HG02884 (cell line): ENCODE data around the gene PRKG2.
"Not testable (repeated sequence)": the region's sequence is repeated elsewhere in the genome, so short reads cannot be mapped to it uniquely, and the experiment has no call there.

ENCODE experiments used
- ATAC-seq: cut with Tn5 transposase; IDR thresholded peaks from one replicate; pipeline ENCODE4 v1.9.1; 2021; ENCODE audit warnings: mild to moderate bottlenecking, moderate library complexity; ENCODE audit not compliant: unreplicated experiment

Gene PRKG2, protein sequence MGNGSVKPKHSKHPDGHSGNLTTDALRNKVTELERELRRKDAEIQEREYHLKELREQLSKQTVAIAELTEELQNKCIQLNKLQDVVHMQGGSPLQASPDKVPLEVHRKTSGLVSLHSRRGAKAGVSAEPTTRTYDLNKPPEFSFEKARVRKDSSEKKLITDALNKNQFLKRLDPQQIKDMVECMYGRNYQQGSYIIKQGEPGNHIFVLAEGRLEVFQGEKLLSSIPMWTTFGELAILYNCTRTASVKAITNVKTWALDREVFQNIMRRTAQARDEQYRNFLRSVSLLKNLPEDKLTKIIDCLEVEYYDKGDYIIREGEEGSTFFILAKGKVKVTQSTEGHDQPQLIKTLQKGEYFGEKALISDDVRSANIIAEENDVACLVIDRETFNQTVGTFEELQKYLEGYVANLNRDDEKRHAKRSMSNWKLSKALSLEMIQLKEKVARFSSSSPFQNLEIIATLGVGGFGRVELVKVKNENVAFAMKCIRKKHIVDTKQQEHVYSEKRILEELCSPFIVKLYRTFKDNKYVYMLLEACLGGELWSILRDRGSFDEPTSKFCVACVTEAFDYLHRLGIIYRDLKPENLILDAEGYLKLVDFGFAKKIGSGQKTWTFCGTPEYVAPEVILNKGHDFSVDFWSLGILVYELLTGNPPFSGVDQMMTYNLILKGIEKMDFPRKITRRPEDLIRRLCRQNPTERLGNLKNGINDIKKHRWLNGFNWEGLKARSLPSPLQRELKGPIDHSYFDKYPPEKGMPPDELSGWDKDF

DNA sequence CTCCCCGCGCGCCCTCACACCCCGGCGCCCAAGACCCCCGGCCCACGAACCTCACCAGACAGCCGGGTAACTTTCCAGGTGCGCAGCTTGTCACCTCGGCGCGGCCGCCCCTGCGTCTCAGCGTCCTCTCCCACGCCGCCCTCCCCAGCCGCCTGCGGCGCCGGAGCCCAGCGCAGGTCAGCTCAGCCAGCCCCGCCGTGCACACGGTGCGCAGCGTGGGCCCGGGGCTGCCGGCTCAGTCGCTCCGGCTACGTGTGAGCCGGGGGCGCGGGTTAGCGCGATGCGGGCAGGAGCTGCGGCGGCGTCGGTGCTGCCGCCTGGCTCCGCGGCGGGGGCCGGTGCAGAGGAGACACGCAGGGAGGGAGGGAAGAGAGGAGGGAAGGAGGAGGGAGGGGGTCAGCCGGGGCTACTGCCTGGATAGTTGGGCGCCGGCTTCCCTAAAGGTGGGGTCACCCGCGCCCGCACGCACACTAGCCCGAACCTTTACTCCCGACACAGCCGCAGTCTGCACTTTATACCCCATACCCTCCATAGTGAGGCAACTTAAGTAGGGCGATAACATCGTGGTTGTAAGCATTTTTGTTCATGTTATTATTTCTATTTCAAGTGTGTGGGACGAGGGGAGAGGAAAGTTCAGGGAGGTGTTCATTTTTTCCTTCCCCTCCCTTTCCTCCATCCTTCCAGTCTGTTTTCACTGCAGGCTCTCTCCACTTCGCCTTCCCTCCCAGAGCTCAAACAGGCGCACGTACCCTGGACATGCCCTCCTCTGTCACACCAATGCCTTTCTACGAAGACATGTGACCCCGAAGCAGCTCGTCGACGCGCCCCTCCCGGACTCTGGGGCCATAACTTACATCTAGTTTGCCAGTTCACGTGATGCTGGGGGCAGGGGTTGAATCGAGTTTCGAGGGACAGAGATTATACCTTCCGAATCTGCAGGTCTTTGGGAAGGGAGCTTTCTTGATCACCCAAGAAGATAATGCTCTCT is at the start of gene PRKG2:
TSS of gene PRKG2 (minus strand) at position 342 of the 988 bp plus-strand sequence. CDS start 10,175 bp downstream, outside the sequence.
- no peak for ATAC-seq

DNA sequence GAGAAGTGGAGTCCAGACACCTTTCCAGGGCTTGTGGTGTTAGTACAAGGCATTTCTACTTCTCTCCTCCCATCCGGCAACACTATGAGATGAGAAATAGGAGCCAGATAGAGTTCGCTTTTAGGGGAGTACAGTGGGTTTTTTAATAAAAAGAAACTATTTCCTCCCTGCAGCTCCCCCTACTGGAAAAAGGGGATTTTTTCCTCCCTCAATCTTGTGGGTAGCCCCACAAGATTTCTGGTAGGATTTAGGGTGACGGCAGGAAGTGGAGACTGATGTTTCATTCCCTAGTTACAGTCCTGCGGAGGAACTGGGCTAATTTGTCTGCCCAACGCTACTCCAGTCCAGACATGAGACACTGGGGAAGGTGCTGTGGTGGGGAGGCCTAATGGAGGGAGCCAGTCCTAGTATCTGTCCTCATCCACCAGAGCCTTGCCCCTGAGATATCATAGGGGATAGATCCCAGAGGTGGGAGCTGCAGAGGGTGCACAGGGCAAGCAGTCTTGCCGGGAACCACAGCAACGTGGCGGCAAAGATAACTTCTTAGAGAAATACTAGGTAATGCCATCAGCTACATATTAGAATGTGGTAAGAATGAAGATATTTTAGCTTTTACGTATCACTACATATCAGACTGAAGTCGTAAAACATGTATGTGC is 45.5 kb upstream of the PRKG2 start:
- no peak for ATAC-seq

DNA sequence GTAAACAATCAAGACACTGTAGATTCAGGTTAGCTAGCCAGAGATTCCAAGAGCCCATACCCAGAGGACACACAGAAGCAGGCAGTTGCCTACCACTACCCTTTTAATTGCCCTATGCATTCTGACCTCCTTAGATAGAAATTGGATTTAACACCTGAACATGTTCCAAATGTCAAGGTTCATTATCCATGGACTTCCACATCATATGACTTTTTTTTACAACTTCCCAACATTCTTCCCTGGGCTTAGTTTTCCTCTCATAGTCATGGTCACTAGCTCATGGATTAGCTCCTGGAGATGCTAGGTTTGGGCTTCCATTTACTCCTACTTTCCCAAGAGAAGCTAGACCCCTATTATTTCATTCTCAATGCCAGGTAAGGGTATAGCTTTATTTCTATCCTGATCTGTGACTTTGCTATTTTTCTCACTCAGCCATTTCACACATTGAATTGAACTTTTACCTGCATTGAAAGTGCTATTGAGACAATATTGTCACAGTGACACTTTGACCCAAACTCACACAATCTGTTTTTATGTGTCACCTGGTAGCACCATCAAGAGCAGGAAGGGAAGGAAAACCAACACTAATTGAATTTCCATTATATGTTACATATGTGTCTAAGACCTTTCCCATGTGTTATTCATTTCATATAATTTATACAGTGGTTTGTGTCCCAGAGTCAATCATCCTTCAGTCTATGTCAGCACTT is 44.0 kb upstream of the PRKG2 start:
- ATAC-seq = no peak

DNA sequence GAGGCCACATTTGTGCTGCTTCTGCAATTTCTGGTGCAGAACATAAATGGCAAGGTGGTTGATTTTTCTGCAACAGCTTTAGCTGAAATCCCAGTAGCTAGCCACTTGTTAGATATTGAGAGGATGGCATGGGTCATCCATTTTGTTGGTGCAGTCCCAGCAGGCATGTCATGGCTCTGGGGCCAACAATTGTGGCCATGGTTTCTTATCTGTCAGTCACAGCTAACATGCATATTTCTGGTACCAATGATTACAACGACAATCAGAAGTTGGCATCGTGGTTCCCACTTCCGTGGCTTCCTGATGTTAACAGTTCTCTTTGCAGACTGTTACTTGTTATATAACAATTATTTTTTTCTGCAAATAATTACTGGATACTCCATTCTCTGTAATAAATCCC is 42.8 kb upstream of the PRKG2 start:
- ATAC-seq = no peak

DNA sequence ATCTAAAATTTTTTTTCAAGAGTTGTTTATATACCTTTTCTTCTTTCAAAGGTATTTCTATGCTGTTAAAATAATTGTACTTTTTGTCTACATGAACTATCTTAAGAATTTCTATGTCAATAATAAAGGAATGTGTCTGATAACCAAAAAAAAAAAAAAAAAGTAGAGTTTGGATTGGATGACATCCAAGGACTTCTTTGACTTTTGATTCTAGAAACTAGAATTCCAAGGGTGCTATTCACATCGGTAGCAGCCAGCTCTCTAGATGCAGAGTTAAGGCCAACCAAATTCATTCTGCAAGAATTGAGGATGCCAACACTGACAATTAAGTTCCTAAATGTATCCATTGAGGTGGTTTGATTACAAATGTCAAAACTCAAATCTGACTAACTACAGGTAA is 42.0 kb upstream of the PRKG2 start:
- ATAC-seq = no peak

DNA sequence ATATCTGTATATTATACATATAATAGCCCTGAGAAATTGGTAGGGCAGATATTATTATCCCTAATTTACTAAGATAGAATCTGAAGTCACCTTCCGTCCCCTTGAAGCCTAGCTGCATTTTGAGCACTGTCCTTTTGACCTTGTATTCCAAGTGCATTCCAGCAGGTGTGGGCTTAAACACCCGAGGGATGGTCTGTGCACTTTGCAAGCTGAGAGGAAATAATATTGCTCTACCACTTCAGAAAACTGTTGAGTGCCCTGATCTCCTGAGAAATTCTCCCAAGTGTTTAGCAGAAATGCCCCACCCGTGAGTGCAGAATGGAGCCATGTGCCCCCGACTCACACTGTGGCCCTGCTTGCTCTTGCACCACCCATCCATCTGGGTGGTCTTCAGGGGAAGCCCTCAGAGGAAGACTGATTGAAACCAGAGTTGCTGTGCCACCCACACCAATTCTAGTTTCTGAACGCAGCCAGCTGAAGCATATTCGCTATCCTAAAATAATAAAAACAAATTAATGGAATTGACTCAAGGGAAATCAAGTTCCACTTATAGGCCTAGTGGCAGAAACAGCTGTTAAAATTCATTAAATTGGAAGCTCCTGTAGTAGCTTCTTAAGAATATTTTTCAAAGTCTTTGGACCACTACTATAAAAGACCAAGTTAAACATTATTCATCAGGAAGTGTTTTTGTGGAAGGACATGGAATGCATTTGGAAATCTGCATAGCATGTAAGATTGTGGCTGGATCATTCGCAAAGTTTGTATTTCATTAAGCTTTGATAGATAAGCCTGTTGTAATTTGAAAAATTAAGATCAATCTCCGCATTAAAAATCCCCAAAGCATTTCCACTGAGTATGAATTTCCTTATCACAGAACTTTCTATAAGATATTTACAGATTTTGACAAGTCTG is 41.3 kb upstream of the PRKG2 start:
- no peak for ATAC-seq

DNA sequence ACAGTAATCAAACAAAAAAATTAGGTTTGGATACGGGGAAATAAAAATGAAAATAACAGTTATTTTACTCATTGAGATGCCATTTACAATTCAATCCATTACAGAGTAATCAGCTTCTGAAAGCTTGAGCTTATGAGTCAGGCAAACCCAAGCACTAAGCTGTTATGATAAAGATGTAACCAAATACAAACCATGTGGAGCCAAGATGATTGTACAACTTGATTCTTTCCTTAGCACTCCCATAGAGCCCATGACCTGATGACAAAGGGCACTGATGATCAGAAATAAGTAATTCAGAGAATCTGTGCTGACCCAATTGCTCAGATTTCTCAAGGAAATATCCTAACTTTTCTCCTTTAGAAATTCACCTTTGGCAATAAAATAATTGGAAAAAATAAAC is 40.5 kb upstream of the PRKG2 start:
- no peak for ATAC-seq

DNA sequence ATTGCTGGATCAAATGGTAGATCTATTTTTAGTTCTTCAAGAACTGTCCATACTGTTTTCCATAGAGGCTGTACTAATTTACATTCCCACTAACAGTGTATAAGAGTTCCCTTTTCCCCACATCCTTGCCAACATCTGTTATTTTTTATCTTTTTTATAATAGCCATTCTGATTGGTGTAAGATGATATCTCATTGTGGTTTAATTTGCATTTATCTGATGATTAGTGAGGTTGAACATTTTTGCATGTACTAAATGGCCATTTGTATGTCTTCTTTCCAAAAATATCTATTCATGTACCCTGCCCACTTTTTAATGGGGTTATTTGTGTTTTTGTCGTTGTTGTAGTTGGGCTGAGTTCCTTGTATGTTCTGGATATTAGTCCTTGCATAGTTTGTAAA is 35.4 kb upstream of the PRKG2 start:
- no peak for ATAC-seq

DNA sequence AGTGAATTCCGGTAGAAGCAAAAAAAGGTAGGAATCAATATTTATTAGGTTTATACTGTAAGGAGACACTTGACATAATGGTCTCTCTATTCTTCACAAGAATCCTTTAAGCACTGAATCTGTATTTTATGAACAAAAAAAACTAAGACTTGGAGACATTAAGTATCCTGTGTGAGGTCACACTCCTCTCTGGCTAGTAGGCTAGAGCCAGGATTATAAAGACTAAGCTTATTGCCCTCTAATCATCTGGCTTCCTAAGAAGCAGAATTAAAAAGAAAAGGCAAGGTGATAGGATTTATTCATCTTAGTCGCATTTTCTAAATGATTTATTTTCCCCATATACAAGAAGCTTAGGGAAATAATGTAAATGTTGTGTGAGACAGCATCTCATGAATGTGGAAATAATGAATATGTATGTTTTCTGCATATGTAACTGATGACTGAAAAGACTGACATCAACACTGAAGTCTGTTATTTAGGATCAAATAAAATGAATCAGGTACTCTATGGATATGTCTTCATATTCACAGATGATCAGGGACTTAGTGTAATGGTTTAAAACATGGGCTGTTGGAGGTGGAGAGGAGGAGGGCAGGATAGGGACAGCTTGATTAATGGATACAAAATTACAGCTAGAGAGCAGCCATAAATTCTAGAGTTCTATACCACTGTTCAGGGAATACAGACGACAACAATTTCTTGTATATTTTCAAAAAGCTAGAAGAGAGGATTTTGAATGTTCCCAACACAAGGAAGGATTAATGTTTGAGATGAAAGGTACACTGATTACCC is 30.4 kb upstream of the PRKG2 start:
- no peak for ATAC-seq

DNA sequence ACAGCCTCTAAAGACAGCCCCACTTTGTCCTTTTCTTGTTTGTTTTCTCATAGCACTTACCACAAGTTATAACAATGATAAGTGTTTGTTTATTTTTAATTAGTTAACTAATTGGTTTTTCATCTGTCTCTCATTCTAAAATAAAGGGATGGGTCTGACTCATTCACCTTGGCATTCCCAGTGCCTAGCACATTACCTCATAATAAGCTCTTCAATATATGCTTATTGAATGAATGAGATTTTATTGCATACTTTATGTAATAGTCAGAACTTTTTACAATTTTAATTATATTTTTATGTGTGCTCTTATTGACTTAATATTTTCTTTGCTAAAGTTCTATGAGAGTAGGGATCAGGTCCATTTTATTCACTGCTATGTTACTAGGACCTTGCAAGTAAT is 22.8 kb upstream of the PRKG2 start:
- ATAC-seq = no peak

DNA sequence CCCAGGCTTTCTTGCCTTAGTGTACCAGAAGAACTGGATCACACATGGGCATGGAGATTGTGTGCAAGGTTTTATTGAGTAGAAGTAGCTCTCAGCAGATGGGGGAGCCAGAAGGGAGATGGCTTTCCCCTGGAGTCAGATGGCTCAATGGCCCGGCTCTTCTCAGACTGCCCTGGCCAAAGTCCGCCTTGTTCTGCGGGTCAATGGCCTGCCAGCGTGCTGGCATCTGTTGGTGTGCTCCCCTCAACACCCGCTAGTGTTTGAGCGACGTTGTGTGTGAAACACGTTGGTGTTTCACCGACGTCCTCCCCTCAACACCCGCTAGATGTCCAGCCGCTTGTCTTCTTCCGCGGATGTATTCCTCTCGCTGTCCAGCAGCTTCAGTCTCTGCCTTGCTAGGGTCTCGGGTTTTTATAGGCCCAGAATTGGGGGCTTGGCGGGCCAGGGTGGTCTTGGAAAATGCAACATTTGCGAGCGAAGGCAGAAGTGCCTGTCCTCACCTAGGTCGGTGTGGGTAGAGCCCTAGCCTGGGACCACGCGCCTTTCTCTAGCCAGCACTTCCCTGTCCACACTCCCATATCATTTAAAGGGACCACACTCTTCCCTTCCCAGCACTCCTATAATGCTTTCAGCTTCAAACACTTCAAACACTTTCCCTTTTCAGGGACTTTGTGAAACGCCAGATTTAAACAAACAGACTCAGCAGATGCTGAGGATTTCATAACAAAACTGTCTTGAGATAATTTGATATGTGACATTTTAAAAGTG is 21.1 kb upstream of the PRKG2 start:
- no peak for ATAC-seq

DNA sequence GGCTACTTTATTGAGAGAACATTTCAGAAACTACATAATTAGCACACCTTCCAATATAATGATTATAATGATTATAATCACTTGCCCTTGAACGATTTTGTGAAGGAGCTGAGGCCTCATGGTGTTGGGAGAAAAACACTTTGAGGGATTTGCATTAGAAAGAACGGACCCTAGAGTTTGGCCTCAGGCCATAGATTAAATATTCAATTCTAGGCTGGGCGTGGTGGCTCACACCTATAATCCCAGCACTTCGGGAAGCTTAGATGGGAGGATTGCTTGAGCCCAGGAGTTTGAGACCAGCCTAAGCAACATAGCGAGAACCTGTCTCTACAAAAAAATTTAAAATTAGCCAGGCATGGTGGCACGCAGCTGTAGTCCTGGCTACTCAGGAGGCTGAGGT is 12.9 kb upstream of the PRKG2 start:
- no peak for ATAC-seq

DNA sequence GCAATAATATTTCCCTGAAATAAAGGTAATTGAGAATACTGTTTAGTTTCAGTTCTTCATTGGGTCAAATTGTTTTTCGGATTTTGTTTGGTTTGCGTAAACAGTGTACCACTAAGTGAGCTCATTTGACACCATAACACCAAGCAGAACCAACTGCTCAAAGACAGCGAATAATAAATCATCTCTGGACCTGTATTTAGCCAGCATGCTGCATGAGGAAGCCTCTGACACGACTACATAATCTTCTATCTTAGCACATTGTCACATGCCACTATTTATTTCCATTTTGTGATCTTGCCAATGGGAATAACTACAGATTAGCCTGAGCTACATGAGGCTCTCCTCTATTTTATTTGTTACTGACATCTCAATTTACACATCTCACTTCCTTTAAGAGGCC is 12.1 kb upstream of the PRKG2 start:
- ATAC-seq = no peak

DNA sequence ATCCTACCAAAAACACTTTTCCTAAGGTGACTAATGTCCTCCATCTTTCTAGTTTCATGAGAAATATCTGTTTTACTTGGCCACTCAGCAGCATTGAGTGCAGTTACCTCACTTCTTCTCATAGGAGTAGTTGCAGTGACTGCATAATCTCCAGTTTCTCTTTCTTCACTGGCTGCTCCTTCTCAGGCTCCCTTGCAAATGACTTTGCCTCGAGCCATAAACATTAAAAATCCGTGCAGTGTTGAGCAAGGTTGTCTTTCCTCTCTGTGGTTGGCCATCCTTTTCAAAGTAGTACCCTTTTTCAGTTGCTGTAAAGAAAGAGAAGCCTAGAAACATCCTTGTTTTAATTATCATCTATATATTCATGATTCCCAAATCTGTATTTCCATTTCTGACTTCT is 10.2 kb upstream of the PRKG2 start:
- ATAC-seq = no peak

DNA sequence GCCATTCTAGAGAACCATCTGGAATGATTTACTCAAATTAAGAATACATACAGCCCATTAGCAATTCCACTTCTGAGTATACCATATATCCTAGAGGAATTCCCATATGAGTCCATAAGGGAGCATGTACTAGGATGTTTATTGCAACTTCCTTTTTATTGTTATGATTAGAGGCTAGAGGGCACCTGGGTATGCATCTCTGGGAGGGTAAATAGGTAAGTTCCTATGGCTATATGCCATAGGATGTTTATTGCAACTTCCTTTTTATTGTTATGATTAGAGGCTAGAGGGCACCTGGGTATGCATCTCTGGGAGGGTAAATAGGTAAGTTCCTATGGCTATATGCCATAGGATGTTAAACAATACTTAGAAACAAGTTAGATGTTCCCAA is 7.1 kb upstream of the PRKG2 start:
- not testable (repeated sequence) for ATAC-seq

DNA sequence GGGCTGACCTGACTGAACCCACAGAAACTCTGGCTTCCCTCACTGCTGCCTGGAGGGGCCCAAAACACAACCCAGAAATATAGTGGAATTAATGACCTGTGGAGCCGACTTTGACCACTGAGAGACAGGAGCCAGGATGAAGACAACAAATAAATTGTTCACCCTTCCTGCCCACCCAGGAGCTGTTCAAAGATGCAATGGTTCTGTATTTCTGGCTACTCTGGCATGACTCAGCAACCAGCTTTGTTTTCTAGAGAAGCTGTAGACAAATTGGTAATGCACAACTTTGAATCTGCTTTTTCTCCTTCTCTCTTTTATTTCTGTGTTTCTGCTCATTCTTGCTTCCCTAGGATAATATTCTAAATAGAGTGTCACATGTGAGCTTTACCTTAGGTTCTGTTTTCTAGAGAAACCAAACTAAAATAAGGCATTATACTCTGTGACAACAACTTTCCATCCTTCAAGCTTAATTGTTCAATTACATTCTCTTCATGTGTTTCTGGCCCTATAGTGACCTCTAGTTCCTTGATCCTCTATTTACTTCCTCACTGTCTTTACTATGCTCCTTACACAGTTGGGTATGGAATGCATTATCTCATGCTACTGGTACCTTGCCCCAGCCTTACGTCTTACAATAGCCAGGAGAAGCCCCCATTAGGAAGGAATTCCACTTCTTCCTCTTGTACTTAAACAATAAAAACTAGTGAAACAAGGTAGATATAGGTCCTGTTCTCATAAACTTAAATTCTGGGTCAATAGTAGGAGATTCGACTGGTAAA is 6.5 kb upstream of the PRKG2 start:
- no peak for ATAC-seq

DNA sequence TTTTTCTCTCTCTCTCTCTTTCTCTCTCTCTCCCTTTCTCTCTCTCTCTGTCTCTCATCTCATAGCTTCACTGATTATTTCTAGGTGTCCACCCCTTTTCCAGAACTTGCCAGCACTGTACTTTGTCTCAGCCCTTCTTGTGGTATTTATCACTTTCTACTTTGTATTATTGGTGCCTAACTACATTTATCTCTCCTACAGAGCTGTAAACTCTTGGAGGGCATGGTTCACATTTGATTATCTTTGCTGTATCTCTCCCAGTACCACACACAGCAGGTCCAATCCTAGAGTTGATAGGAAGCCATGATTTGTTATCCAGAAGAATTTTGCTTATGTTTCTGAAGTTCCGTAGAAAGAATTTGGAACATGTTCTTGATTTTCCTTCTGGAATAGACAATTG is 5.2 kb upstream of the PRKG2 start:
- no peak for ATAC-seq
